GM12892 (cell line): ENCODE data around the gene NRL.

Experiments used
- POLR2A ChIP-seq: IDR thresholded peaks from 2 replicates; pipeline ENCODE4 v1.6.1; 2011; ENCODE audit warnings: low read depth, low read length, control low read depth
- POLR2AphosphoS5 ChIP-seq: IDR thresholded peaks from 2 replicates; pipeline ENCODE4 v1.6.1; 2011; ENCODE audit warnings: low read depth, low read length, control low read depth
- TAF1 ChIP-seq: IDR thresholded peaks from 2 replicates; pipeline ENCODE4 v1.6.1; 2011; ENCODE audit warnings: low read depth, mild to moderate bottlenecking, control low read depth, low read length, borderline replicate concordance

- TF ChIP-seq POLR2A, result no peak
- no peak for TF ChIP-seq POLR2AphosphoS5
- TF ChIP-seq TAF1, result no peak
Observed at GRCh38 chr14:24100197-24100981, 14.4 kb downstream of the NRL start.
